ENCODE measurements around the gene HIGD2A. TPM values are rescaled to one million over a fixed set of nuclear protein-coding genes. Genes with fewer than 3 reads are reported as not detected.
A peak's percentile ranks its signal among the peaks of the same experiment; 100 is the strongest.

The HIGD2A gene
- total RNA-seq, 1 experiment from 2014 or later = 133 TPM

GRCh38 chr5:176414704-176415103, 26.2 kb downstream of the HIGD2A start:
- peak overlapping the region; percentile 98 for H3K4me3 ChIP-seq
- CTCF ChIA-PET = interaction anchor here (0.6 to 0.7 kb wide), 2 partner anchors 66 to 561 kb away, joined by 4 read pairs; no protein-coding TSS in a partner anchor
- peaks cover 3% of the 10 kb centered on the region; the same call in 1 of the 2 replicates for H3K36me3 ChIP-seq (ENCODE audit: low read depth)
- H3K27ac ChIP-seq = peak overlapping the region; percentile 83
- H3K27me3 ChIP-seq (ENCODE audit: insufficient read depth, low read depth) = no peaks in the 10 kb centered on the region
- H3K9me3 ChIP-seq (ENCODE audit: insufficient read depth, low read depth) = peaks cover under 1% of the 10 kb centered on the region; the same call in 1 of the 2 replicates
- intact Hi-C loops (cut with micrococcal nuclease; ENCODE audit: unreplicated experiment) = loop anchor here (5.0 kb wide), 2 partner anchors 83 to 408 kb away; no protein-coding TSS in a partner anchor
- H3K9me2 ChIP-seq (ENCODE audit: insufficient read depth) = no peaks in the 10 kb centered on the region
- H3F3A ChIP-seq (ENCODE audit: insufficient read depth, low read depth) = peaks cover 70% of the 10 kb centered on the region
- H4K20me1 ChIP-seq (ENCODE audit: insufficient read depth) = peaks cover 37% of the 10 kb centered on the region
- peak overlapping the region; percentile 93 for H3K4me2 ChIP-seq
- no peak overlapping the region for H2AFZ ChIP-seq
- no TSS peak for BruUV-seq (replicated peaks)
- H3K4me1 ChIP-seq (replicated peaks; ENCODE audit: insufficient read depth) = peaks cover 81% of the 10 kb centered on the region
- POLR2A ChIA-PET (ENCODE audit: unreplicated experiment) = no interaction called here
- no peak for TF ChIP-seq CTCF (conservative IDR thresholded peaks at IDR 0.05)
- no peak for TF ChIP-seq EZH2 (IDR thresholded peaks at IDR 0.05; ENCODE audit: low read depth)
- peaks cover 51% of the 10 kb centered on the region for H3K79me2 ChIP-seq (ENCODE audit: low read depth)
- peak in 1 of 2 experiments; percentile 50 for DNase-seq

- Histone ChIP-seq H2AFZ (peak overlapping the region; percentile 72; the same call in 1 of the 2 replicates), H3K36me3 (ENCODE audit: low read depth) (no peaks in the 10 kb centered on the region), H4K20me1 (ENCODE audit: insufficient read depth) (peaks cover 31% of the 10 kb centered on the region), H3K9me2 (ENCODE audit: insufficient read depth) (no peaks in the 10 kb centered on the region), H3K4me2 (peak overlapping the region; percentile 93), H3K4me1 (replicated peaks; ENCODE audit: insufficient read depth) (peaks cover 81% of the 10 kb centered on the region), H3K79me2 (ENCODE audit: low read depth) (peaks cover 44% of the 10 kb centered on the region), H3K9me3 (ENCODE audit: insufficient read depth, low read depth) (peaks cover 7% of the 10 kb centered on the region; the same call in 1 of the 2 replicates), H3K27ac (peak overlapping the region; percentile 83), H3F3A (ENCODE audit: insufficient read depth, low read depth) (peaks cover 70% of the 10 kb centered on the region), H3K4me3 (peak overlapping the region; percentile 98), H3K27me3 (ENCODE audit: insufficient read depth, low read depth) (no peaks in the 10 kb centered on the region)
- peak in 1 of 2 experiments; percentile 67 for DNase-seq
- TF ChIP-seq EZH2 (IDR thresholded peaks at IDR 0.05; ENCODE audit: low read depth) (no peak), CTCF (conservative IDR thresholded peaks at IDR 0.05) (no peak)
- ChIA-PET CTCF (interaction anchor here (0.6 to 1.0 kb wide), 3 partner anchors 122 to 369 kb away, joined by 3 read pairs; partner anchors contain the start of gene RNF44), POLR2A (ENCODE audit: unreplicated experiment) (interaction anchor here (0.5 to 1.0 kb wide), 4 partner anchors 32 to 406 kb away, joined by 3 to 5 read pairs (median 4); no protein-coding TSS in a partner anchor)
- intact Hi-C loops (cut with micrococcal nuclease; ENCODE audit: unreplicated experiment) = loop anchor here (5.0 kb wide), 2 partner anchors 82 to 407 kb away; no protein-coding TSS in a partner anchor
- BruUV-seq (replicated peaks) = TSS peak; percentile 40
Measured at GRCh38 chr5:176415240-176415951, 26.8 kb downstream of the HIGD2A start.
